Prostate gland (tissue), 2 donors: ENCODE data around the gene TNS1. TPM values are rescaled to one million over a fixed set of nuclear protein-coding genes. Genes with fewer than 3 reads are reported as not detected.
A peak's percentile ranks its signal among the peaks of the same experiment; 100 is the strongest.

Experiments used
- DNase-seq: peaks from one replicate; pipeline ENCODE4 v3.0.0-alpha.2; 2019; ENCODE audit warnings: low spot score
- H3K27ac ChIP-seq, 2 donors: fragments of 200-600 bp; sonication (generic); 2 replicates each; pipeline ENCODE4 v1.5.1; 2017 to 2019
- H3K27me3 ChIP-seq: fragments of 200-600 bp; sonication (generic); replicated peaks from 2 replicates; pipeline ENCODE4 v1.5.1; 2019; ENCODE audit not compliant: insufficient read depth
- H3K36me3 ChIP-seq, 2 donors: fragments of 200-600 bp; sonication (generic); 1 replicate in 1 of 2; 2 replicates in 1 of 2; pipeline versions ENCODE4 v1.5.1 to v1.8.1; 2017 to 2019
- H3K4me1 ChIP-seq: fragments of 200-600 bp; sonication (generic); replicated peaks from 2 replicates; pipeline ENCODE4 v1.5.1; 2019
- H3K4me3 ChIP-seq, 2 donors: fragments of 200-600 bp; sonication (generic); 2 replicates each; pipeline ENCODE4 v1.5.1; 2017 to 2019
- H3K9me3 ChIP-seq: fragments of 200-600 bp; sonication (generic); 2 replicates; pipeline ENCODE4 v1.5.1; 2017
- POLR2A ChIP-seq: fragments of 450-650 bp; IDR thresholded peaks from one replicate; pipeline ENCODE4 v1.6.1; 2016; ENCODE audit warnings: antibody characterized with exemption, mild to moderate bottlenecking
- POLR2AphosphoS5 ChIP-seq: sonication (generic); formaldehyde crosslinking; IDR thresholded peaks from one replicate; pipeline ENCODE4 v1.6.1; 2017; ENCODE audit warnings: antibody characterized with exemption
- WGBS: methylation state at CpG from one replicate; pipeline ENCODE4 v1.1.5; 2018; 5-methylcytosine and 5-hydroxymethylcytosine counted together
- intact Hi-C: fragments of 100-400 bp; cut with DNase I; formaldehyde crosslinking; loops from one replicate; pipeline ENCODE4 v1.14.2; 2022
- total RNA-seq, 2 donors: library from RNA; depleted of rRNA; stranded (reverse); fragments of >200 nt; gene quantifications; one replicate each; pipeline ENCODE4 v1.1.0, GENCODE V29; 2016
- TF ChIP-seq, protein P1 (sequence below), 4 experiments: fragments of 200-600 bp in 2 of 4; fragments of 450-650 bp in 2 of 4; sonication (generic) in 2 of 4; IDR thresholded peaks; 1 replicate in 3 of 4; 2 replicates in 1 of 4; pipeline ENCODE4 v1.5.1; 2016 to 2019; ENCODE audit warnings: antibody characterized with exemption in 4 of 4, mild to moderate bottlenecking in 2 of 4, moderate library complexity in 2 of 4

Gene TNS1
- total RNA-seq, 2 donors from 2014 or later = 238 to 659 TPM

DNA sequence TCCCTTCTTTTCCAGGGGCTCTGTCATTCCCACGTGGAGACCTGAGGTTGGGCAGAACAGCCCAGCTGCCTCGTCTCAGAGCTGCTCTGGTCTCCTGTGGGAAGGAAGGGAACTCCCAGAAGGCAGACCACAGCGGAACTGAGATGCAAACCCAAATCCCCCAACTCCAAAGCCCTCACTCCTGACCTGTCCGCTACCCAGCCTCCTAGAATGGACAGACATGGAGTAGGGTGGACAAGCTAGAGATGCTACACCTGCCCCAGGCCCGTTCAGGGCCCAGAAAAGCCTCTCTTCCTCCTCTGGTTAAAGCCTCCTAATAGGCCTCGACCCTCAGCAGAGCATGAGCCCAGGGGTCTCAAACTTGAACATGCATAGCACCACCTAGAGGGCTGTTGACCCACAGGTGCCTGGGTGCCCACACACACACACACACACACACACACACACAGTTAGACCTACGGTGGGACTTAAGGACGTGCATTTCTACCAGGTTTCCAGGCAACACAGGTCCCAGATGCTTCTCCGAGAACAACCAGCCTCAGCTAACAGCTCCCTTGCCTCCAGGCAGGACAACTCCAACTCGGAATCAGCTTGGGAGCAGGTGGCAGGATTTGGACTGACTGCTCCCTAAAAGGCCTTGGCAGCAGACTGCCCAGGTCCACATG, 93.5 kb downstream of the TNS1 start:
- no peak overlapping the region for H3K4me3 ChIP-seq
- TF ChIP-seq, protein P1, sequence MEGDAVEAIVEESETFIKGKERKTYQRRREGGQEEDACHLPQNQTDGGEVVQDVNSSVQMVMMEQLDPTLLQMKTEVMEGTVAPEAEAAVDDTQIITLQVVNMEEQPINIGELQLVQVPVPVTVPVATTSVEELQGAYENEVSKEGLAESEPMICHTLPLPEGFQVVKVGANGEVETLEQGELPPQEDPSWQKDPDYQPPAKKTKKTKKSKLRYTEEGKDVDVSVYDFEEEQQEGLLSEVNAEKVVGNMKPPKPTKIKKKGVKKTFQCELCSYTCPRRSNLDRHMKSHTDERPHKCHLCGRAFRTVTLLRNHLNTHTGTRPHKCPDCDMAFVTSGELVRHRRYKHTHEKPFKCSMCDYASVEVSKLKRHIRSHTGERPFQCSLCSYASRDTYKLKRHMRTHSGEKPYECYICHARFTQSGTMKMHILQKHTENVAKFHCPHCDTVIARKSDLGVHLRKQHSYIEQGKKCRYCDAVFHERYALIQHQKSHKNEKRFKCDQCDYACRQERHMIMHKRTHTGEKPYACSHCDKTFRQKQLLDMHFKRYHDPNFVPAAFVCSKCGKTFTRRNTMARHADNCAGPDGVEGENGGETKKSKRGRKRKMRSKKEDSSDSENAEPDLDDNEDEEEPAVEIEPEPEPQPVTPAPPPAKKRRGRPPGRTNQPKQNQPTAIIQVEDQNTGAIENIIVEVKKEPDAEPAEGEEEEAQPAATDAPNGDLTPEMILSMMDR (IDR thresholded peaks at IDR 0.05) = peak in 1 of 4 experiments; percentile 14
- TF ChIP-seq POLR2AphosphoS5 = no peak
- peaks cover 31% of the 10 kb centered on the region for H3K4me1 ChIP-seq
- H3K9me3 ChIP-seq = no peaks in the 10 kb centered on the region
- H3K27me3 ChIP-seq = no peaks in the 10 kb centered on the region
- 53% methylated on average over 10 of the region's 10 CpGs for WGBS
- no peak for DNase-seq
- H3K27ac ChIP-seq = peak overlapping the region; percentile 91 to 92
- intact Hi-C loops = no loop called here
- H3K36me3 ChIP-seq = no peaks in the 10 kb centered on the region

DNA sequence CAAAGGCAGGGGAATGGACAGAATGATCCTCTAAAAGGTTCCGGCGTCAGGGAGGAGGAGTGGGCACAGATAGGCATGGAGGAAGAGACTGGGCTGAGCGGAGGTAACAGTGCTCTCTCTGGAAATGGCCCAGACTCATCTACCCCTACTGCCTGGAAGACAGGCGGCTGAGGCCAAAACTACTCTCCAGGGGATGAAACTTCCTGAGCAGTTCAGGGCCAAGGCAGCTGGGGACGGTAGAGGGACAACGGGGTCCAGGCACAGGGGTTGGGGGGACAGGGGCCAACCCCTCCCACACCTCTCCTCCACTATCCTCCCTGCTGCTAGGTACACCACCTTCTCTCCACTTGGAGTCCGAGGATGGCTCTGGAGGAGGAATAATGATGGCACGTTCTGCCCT, 94.3 kb downstream of the TNS1 start:
- TF ChIP-seq POLR2AphosphoS5 (no peak), POLR2A (no peak)
- TF ChIP-seq, protein P1 (IDR thresholded peaks at IDR 0.05) = no peak
- no peak for DNase-seq
- Histone ChIP-seq H3K27me3 (no peaks in the 10 kb centered on the region), H3K4me3 (no peak overlapping the region), H3K36me3 (no peaks in the 10 kb centered on the region), H3K4me1 (peaks cover 31% of the 10 kb centered on the region), H3K9me3 (no peaks in the 10 kb centered on the region), H3K27ac (peak overlapping the region; percentile 91 to 92)
- intact Hi-C loops = no loop called here
- 77% methylated on average over 8 of the region's 8 CpGs for WGBS

DNA sequence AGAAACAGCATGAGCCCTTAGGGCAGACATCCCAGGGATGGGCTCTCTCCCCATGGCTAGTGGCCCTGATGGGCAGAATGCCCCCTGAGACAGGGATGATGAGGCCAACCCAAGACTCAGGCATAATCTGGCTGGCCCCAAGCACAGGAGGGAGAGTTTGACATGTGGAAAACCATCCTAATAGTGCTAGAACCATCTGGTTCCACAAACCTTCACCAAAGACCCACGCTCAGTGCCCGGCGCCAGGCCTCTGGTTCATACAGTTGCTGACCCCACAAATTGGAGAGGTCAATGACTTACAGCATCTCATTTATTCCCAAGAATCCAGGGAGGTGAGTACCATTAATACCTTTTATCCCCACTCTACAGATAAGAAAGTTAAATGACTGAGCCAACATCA, 95.5 kb downstream of the TNS1 start:
- Histone ChIP-seq H3K36me3 (no peaks in the 10 kb centered on the region), H3K4me3 (no peak overlapping the region), H3K27ac (peak overlapping the region; percentile 91 to 92), H3K4me1 (peaks cover 26% of the 10 kb centered on the region), H3K9me3 (no peaks in the 10 kb centered on the region), H3K27me3 (no peaks in the 10 kb centered on the region)
- DNase-seq = no peak
- TF ChIP-seq, protein P1 (IDR thresholded peaks at IDR 0.05) = no peak
- no peak for TF ChIP-seq POLR2A
- intact Hi-C loops = no loop called here
- WGBS = 83% methylated on average over 3 of the region's 3 CpGs

DNA sequence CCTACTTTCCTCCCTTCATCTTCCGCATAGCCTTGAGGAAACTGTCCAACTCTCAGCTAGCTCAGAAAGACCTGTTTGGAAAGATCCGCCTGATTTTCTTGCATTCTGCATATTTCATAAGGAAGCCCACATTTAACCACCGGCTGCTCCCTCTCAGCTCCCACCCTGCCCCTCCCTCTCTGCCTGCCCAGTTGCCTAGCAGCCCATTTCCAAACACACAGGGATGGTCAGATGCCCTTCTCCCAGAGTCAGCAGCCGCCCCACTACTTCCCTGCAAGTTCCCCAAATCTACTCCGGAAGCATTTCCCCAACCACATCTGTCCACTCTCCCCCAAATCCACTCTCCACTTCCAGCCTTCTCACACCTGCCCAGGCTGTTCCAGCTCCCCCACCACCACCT, 96.0 kb downstream of the TNS1 start:
- Histone ChIP-seq H3K4me3 (no peak overlapping the region), H3K27me3 (no peaks in the 10 kb centered on the region), H3K27ac (peak overlapping the region; percentile 91 to 92), H3K4me1 (peaks cover 25% of the 10 kb centered on the region), H3K9me3 (no peaks in the 10 kb centered on the region), H3K36me3 (no peaks in the 10 kb centered on the region)
- 58% methylated on average over 5 of the region's 5 CpGs for WGBS
- TF ChIP-seq POLR2AphosphoS5 (no peak), POLR2A (no peak)
- TF ChIP-seq, protein P1 (IDR thresholded peaks at IDR 0.05) = no peak
- DNase-seq = no peak
- intact Hi-C loops = no loop called here

DNA sequence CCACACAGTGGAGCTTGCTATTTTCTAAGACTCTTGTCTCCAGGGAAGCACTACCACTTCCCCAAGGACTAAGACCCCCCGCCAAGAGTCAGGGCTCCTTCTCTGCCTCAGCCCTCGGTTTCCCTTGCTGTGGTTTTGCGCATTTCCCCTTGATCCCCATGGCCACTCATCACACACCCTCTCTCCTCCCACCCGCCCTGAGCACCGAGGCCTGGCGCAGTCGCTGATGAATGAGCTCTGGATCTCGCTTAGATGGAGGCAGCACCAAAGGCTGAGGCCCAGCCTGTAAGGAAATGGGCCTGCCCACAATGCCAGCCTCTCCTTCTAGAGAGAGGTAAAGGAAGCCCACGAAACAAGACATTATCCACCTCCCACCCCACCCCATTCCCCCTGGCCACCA, 96.9 kb downstream of the TNS1 start:
- Histone ChIP-seq H3K9me3 (no peaks in the 10 kb centered on the region), H3K27ac (peak overlapping the region; percentile 91 to 92), H3K27me3 (no peaks in the 10 kb centered on the region), H3K4me1 (peaks cover 17% of the 10 kb centered on the region), H3K36me3 (no peaks in the 10 kb centered on the region), H3K4me3 (no peak overlapping the region)
- intact Hi-C loops = no loop called here
- DNase-seq = no peak
- TF ChIP-seq POLR2A (no peak), POLR2AphosphoS5 (no peak)
- TF ChIP-seq, protein P1 (IDR thresholded peaks at IDR 0.05) = no peak
- 61% methylated on average over 9 of the region's 9 CpGs for WGBS
